PC-3 (cell line): ENCODE results near the gene CLMN. TPM values are rescaled to one million over a fixed set of nuclear protein-coding genes. Genes with fewer than 3 reads are reported as not detected.

Experiments used
- ATAC-seq: fragments of 200-7000 bp; cut with Tn5 transposase; 2 replicates; pipeline ENCODE4 v1.9.1; 2020; ENCODE audit warnings: mild to moderate bottlenecking, moderate library complexity
- BruUV-seq: library from RNA; stranded (reverse); fragments of 400-500 nt; replicated peaks from 2 replicates; lab custom pipeline; 2021; lab: Mats Ljungman, UMichigan
- CTCF ChIA-PET: fragments of 300-600 bp; sonication (Branson Sonifier 250); formaldehyde crosslinking; loops from one replicate; lab custom pipeline; 2022; ENCODE audit warnings: antibody characterized with exemption; lab: Charles Lee
- POLR2A ChIA-PET: fragments of 300-600 bp; sonication (Branson Sonifier 250); formaldehyde crosslinking; loops from one replicate; lab custom pipeline; 2022; ENCODE audit warnings: antibody characterized with exemption; ENCODE audit not compliant: unreplicated experiment; lab: Charles Lee
- DNase-seq: peaks from one replicate; pipeline ENCODE4 v3.0.0-alpha.2; 2015
- H2AFZ ChIP-seq: fragments of 300-600 bp; sonication (generic); 2 replicates; pipeline ENCODE4 v1.6.0; 2016; ENCODE audit warnings: antibody characterized with exemption, low read length
- H3F3A ChIP-seq: fragments of 300-600 bp; sonication (generic); one replicate; pipeline ENCODE4 v1.6.0; 2017; ENCODE audit warnings: antibody characterized with exemption, low read length, control low read depth, mild to moderate bottlenecking; ENCODE audit not compliant: unreplicated experiment
- H3K27ac ChIP-seq: fragments of 300-600 bp; sonication (generic); 2 replicates; pipeline ENCODE4 v1.5.1; 2016; ENCODE audit warnings: mild to moderate bottlenecking, low read length
- H3K27me3 ChIP-seq: fragments of 300-600 bp; sonication (generic); 2 replicates; pipeline ENCODE4 v1.6.1; 2016; ENCODE audit warnings: low read length, mixed read lengths
- H3K36me3 ChIP-seq: fragments of 300-600 bp; sonication (generic); 2 replicates; pipeline ENCODE4 v1.6.1; 2016; ENCODE audit warnings: low read depth, mixed run types, low read length, mixed read lengths
- H3K4me1 ChIP-seq: fragments of 300-600 bp; sonication (generic); 2 replicates; pipeline ENCODE4 v1.5.1; 2016; ENCODE audit warnings: low read length; ENCODE audit not compliant: insufficient read depth
- H3K4me2 ChIP-seq: fragments of 300-600 bp; sonication (generic); 2 replicates; pipeline ENCODE4 v1.6.0; 2016; ENCODE audit warnings: low read length
- H3K4me3 ChIP-seq: fragments of 300-600 bp; sonication (generic); 2 replicates; pipeline ENCODE4 v1.5.1; 2016; ENCODE audit warnings: mild to moderate bottlenecking, low read length, mixed read lengths
- H3K79me2 ChIP-seq: fragments of 300-600 bp; sonication (generic); 2 replicates; pipeline ENCODE4 v1.6.1; 2017; ENCODE audit warnings: low read length, mixed read lengths
- H3K9ac ChIP-seq: fragments of 300-600 bp; sonication (generic); 2 replicates; pipeline ENCODE4 v1.6.0; 2016; ENCODE audit warnings: mild to moderate bottlenecking, low read length
- H3K9me2 ChIP-seq: fragments of 300-600 bp; sonication (generic); replicated peaks from 2 replicates; pipeline ENCODE4 v1.6.1; 2016; ENCODE audit warnings: mixed run types, low read length, mixed read lengths
- H3K9me3 ChIP-seq: fragments of 300-600 bp; sonication (generic); 2 replicates; pipeline ENCODE4 v1.6.1; 2016; ENCODE audit warnings: low read length, mixed read lengths
- H4K20me1 ChIP-seq: fragments of 300-600 bp; sonication (generic); 2 replicates; pipeline ENCODE4 v1.6.1; 2016; ENCODE audit warnings: low read length, mixed read lengths
- EZH2 ChIP-seq: fragments of 300-600 bp; sonication (generic); IDR thresholded peaks from one replicate; pipeline ENCODE4 v1.6.1; 2017; ENCODE audit warnings: antibody characterized with exemption, mild to moderate bottlenecking, low read length; ENCODE audit not compliant: unreplicated experiment
- EZH2phosphoT487 ChIP-seq: fragments of 300-600 bp; sonication (generic); IDR thresholded peaks from 2 replicates; pipeline ENCODE4 v1.6.1; 2018; ENCODE audit warnings: mild to moderate bottlenecking, antibody characterized with exemption, low read length, borderline replicate concordance
- intact Hi-C: fragments of 100-400 bp; cut with micrococcal nuclease; formaldehyde crosslinking; loops from 2 replicates; pipeline ENCODE4 v1.9.0; 2023
- total RNA-seq: library from RNA; depleted of rRNA; stranded (reverse); fragments of >200 nt; gene quantifications from 2 replicates; pipeline ENCODE4 v1.2.3, GENCODE V29; 2014
- TF ChIP-seq, protein P1 (sequence below): fragments of 300-600 bp; sonication (generic); conservative IDR thresholded peaks from 2 replicates; pipeline ENCODE4 v1.5.1; 2017; ENCODE audit warnings: antibody characterized with exemption, low read depth, mild to moderate bottlenecking, low read length

The CLMN gene
- total RNA-seq, 1 experiment from 2014 or later = 3.5 TPM

DNA sequence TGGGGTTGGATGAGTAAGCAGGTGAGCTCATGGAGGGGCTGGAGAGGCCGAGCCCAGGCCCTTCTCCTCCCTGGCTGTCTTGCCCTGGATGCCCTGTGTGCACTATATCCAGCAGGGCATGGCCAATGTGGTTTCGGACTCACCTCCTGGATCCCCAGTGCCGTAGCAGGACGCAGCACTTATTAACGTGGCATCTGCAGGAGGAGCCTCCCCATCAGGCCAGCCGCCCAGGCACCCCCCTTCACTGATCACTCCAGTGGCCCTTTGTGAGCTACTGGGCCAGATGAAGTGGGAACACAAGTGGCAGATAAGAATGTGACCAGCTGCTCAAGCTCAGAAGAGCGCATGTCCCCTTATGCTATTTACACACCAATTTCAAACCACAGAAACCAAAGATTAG is 119.3 kb downstream of the CLMN start:
- TF ChIP-seq EZH2 = no peak
- TF ChIP-seq, protein P1, sequence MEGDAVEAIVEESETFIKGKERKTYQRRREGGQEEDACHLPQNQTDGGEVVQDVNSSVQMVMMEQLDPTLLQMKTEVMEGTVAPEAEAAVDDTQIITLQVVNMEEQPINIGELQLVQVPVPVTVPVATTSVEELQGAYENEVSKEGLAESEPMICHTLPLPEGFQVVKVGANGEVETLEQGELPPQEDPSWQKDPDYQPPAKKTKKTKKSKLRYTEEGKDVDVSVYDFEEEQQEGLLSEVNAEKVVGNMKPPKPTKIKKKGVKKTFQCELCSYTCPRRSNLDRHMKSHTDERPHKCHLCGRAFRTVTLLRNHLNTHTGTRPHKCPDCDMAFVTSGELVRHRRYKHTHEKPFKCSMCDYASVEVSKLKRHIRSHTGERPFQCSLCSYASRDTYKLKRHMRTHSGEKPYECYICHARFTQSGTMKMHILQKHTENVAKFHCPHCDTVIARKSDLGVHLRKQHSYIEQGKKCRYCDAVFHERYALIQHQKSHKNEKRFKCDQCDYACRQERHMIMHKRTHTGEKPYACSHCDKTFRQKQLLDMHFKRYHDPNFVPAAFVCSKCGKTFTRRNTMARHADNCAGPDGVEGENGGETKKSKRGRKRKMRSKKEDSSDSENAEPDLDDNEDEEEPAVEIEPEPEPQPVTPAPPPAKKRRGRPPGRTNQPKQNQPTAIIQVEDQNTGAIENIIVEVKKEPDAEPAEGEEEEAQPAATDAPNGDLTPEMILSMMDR = no peak
- TF ChIP-seq EZH2phosphoT487 = no peak
- H3K36me3 ChIP-seq = no peaks in the 10 kb centered on the region
- no peak overlapping the region for H3K4me2 ChIP-seq
- H3K9me2 ChIP-seq = no peaks in the 10 kb centered on the region
- ATAC-seq (no peak), DNase-seq (no peak)
- H3K27ac ChIP-seq = no peak overlapping the region
- no peak overlapping the region for H3K4me3 ChIP-seq
- no peaks in the 10 kb centered on the region for H4K20me1 ChIP-seq
- ChIA-PET POLR2A (interaction anchor here (0.7 kb wide), 1 partner anchor 35 kb away, joined by 3 read pairs; no protein-coding TSS in a partner anchor), CTCF (no interaction called here)
- intact Hi-C loops = no loop called here
- no peak overlapping the region for H3K9ac ChIP-seq
- BruUV-seq = no TSS peak
- H2AFZ ChIP-seq = no peak overlapping the region
- no peaks in the 10 kb centered on the region for H3K27me3 ChIP-seq
- no peaks in the 10 kb centered on the region for H3K79me2 ChIP-seq
- peaks cover 9% of the 10 kb centered on the region for H3K4me1 ChIP-seq
- H3K9me3 ChIP-seq = no peaks in the 10 kb centered on the region
- no peaks in the 10 kb centered on the region for H3F3A ChIP-seq

GRCh38 chr14:95199298-95199983 is 120.3 kb downstream of the CLMN start:
- no peaks in the 10 kb centered on the region for H3K27me3 ChIP-seq
- H3K79me2 ChIP-seq = no peaks in the 10 kb centered on the region
- H3K9me3 ChIP-seq = no peaks in the 10 kb centered on the region
- intact Hi-C loops = no loop called here
- H3K36me3 ChIP-seq = no peaks in the 10 kb centered on the region
- H3K27ac ChIP-seq = no peak overlapping the region
- H3K4me3 ChIP-seq = no peak overlapping the region
- CTCF ChIA-PET = no interaction called here
- no peak overlapping the region for H2AFZ ChIP-seq
- ATAC-seq (no peak), DNase-seq (no peak)
- no peak for TF ChIP-seq EZH2phosphoT487
- TF ChIP-seq, protein P1 = no peak
- no peak for TF ChIP-seq EZH2
- no peaks in the 10 kb centered on the region for H4K20me1 ChIP-seq
- POLR2A ChIA-PET = no interaction called here
- BruUV-seq = no TSS peak
- no peaks in the 10 kb centered on the region for H3F3A ChIP-seq
- no peaks in the 10 kb centered on the region for H3K9me2 ChIP-seq
- H3K9ac ChIP-seq = no peak overlapping the region
- H3K4me2 ChIP-seq = no peak overlapping the region
- peaks cover 9% of the 10 kb centered on the region for H3K4me1 ChIP-seq

DNA sequence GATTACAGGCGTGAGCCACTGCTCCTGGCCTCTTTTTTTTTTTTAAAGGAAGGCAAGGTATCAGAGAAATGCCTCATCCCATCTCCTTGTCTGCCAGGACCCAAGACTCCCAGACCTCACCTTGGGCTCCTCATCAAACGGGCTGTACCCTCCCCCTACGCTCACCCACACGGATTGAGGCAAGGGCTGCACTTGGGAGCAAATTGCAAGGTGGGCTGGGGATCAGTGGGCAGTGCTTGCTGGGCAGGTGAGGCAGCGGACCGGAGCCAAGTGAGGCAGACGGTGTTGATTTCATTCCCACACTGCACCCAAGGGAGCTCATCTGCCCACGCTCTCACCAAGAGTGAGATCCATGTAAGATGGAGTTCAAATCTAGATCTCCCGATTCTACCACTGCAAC is 121.4 kb downstream of the CLMN start:
- Histone ChIP-seq H4K20me1 (no peaks in the 10 kb centered on the region), H3F3A (no peaks in the 10 kb centered on the region), H3K27ac (no peak overlapping the region), H3K36me3 (no peaks in the 10 kb centered on the region), H3K4me3 (no peak overlapping the region), H3K4me2 (no peak overlapping the region), H3K4me1 (peaks cover 9% of the 10 kb centered on the region), H3K9me2 (no peaks in the 10 kb centered on the region), H3K9ac (no peak overlapping the region), H2AFZ (no peak overlapping the region), H3K27me3 (no peaks in the 10 kb centered on the region), H3K79me2 (no peaks in the 10 kb centered on the region), H3K9me3 (no peaks in the 10 kb centered on the region)
- intact Hi-C loops = no loop called here
- ATAC-seq (no peak), DNase-seq (no peak)
- ChIA-PET CTCF (no interaction called here), POLR2A (no interaction called here)
- BruUV-seq = no TSS peak
- TF ChIP-seq EZH2phosphoT487 (no peak), EZH2 (no peak)
- TF ChIP-seq, protein P1 = no peak
